CD1c-positive myeloid dendritic cell (primary cell): Measurements from ENCODE around the gene OR52K1.

Source experiments
- DNase-seq: peaks from one replicate; pipeline ENCODE4 v3.0.0-alpha.2; 2016; ENCODE audit errors: extremely low spot score

OR52K1 gene

GRCh38 chr11:4482445-4482844 lies at the start of gene OR52K1:
Gene OR52K1 (plus strand): TSS chr11:4482646. CDS start chr11:4488901, 6,255 bp downstream.
- peak; percentile 72 for DNase-seq

GRCh38 chr11:4433856-4434255 lies 48.6 kb upstream of the OR52K1 start:
- DNase-seq: no peak

- peak; percentile 54 for DNase-seq
Observed at GRCh38 chr11:4436411-4436810, 46.0 kb upstream of the OR52K1 start.

- DNase-seq: peak; percentile 44
Observed at GRCh38 chr11:4441515-4441914, 40.9 kb upstream of the OR52K1 start.

GRCh38 chr11:4443232-4443891 lies 39.1 kb upstream of the OR52K1 start:
- DNase-seq: no peak

GRCh38 chr11:4448995-4449394 lies 33.5 kb upstream of the OR52K1 start, which contains the start of gene OR52K2:
Gene OR52K2 (plus strand): TSS chr11:4449295. CDS start chr11:4449340, 45 bp downstream.
- DNase-seq: no peak

GRCh38 chr11:4453118-4453517 lies 29.3 kb upstream of the OR52K1 start:
- DNase-seq: no peak

GRCh38 chr11:4454021-4454420 lies 28.4 kb upstream of the OR52K1 start:
- DNase-seq: peak; percentile 19

- DNase-seq: peak; percentile 87
Observed at GRCh38 chr11:4455419-4455818, 27.0 kb upstream of the OR52K1 start.

GRCh38 chr11:4459500-4459899 lies 22.9 kb upstream of the OR52K1 start:
- peak; percentile 54 for DNase-seq

- DNase-seq: no peak
Observed at GRCh38 chr11:4460151-4460550, 22.3 kb upstream of the OR52K1 start.

- DNase-seq: no peak
Observed at GRCh38 chr11:4464216-4465159, 18.0 kb upstream of the OR52K1 start.

GRCh38 chr11:4465407-4465806 lies 17.0 kb upstream of the OR52K1 start:
- DNase-seq: no peak

GRCh38 chr11:4466131-4466870 lies 16.1 kb upstream of the OR52K1 start:
- no peak for DNase-seq

GRCh38 chr11:4466871-4467442 lies 15.5 kb upstream of the OR52K1 start:
- no peak for DNase-seq

GRCh38 chr11:4467811-4468606 lies 14.4 kb upstream of the OR52K1 start:
- DNase-seq: peak; percentile 61

- DNase-seq: no peak
Observed at GRCh38 chr11:4479644-4480043, 2.8 kb upstream of the OR52K1 start.

- DNase-seq: no peak
Observed at GRCh38 chr11:4480577-4481239, 1.7 kb upstream of the OR52K1 start.

- DNase-seq: no peak
Observed at GRCh38 chr11:4481240-4481582, 1.2 kb upstream of the OR52K1 start.

- no peak for DNase-seq
Observed at GRCh38 chr11:4484310-4484709, 1.9 kb downstream of the OR52K1 start.
